CD4-positive, alpha-beta memory T cell (primary cell): ENCODE data around the gene TULP1. TPM values are rescaled to one million over a fixed set of nuclear protein-coding genes. Genes with fewer than 3 reads are reported as not detected.

Experiments used
- CTCF ChIA-PET: fragments of 350-600 bp; sonication (Branson Sonifier 250); formaldehyde crosslinking; loops from one replicate; lab custom pipeline; 2021; ENCODE audit warnings: inconsistent platforms; ENCODE audit not compliant: partially characterized antibody; lab: Charles Lee
- POLR2A ChIA-PET: fragments of 350-600 bp; sonication (Branson Sonifier 250); formaldehyde crosslinking; loops from one replicate; lab custom pipeline; 2021; ENCODE audit not compliant: partially characterized antibody; lab: Charles Lee
- DNase-seq, 5 donors: peaks; one replicate each; pipeline versions ENCODE4 v3.0.0 to v3.0.0-alpha.2; 2020 to 2022; ENCODE audit warnings: mixed read lengths in 1 of 5
- H3K27ac ChIP-seq: one replicate; pipeline ENCODE4 v1.7.0; 2013; ENCODE audit warnings: low read depth, low read length
- H3K27me3 ChIP-seq: 2 replicates; pipeline ENCODE4 v1.7.0; 2013; ENCODE audit warnings: mild to moderate bottlenecking, low read length, moderate library complexity; ENCODE audit not compliant: insufficient read depth
- H3K36me3 ChIP-seq: 2 replicates; pipeline ENCODE4 v1.7.0; 2013; ENCODE audit warnings: mild to moderate bottlenecking, low read length, moderate library complexity; ENCODE audit not compliant: insufficient read depth
- H3K4me1 ChIP-seq: 2 replicates; pipeline ENCODE4 v1.7.0; 2013; ENCODE audit warnings: mild to moderate bottlenecking, low read length, moderate library complexity; ENCODE audit not compliant: insufficient read depth
- H3K4me3 ChIP-seq, 2 donors: one replicate each; pipeline ENCODE4 v1.7.0; 2013; ENCODE audit warnings: low read length in 2 of 2, mild to moderate bottlenecking in 1 of 2
- H3K9me3 ChIP-seq, 2 donors: one replicate each; pipeline ENCODE4 v1.7.0; 2013; ENCODE audit warnings: low read length in 2 of 2, control low read depth in 1 of 2; ENCODE audit not compliant: control insufficient read depth in 1 of 2
- H3K27ac Mint-ChIP-seq, 7 donors: one replicate each; pipeline ENCODE4 v1.8.0; 2020 to 2021; ENCODE audit warnings: mixed read lengths in 7 of 7, mild to moderate bottlenecking in 6 of 7, inconsistent platforms in 3 of 7, moderate library complexity in 3 of 7
- H3K27me3 Mint-ChIP-seq, 2 donors: one replicate each; pipeline ENCODE4 v1.8.0; 2020 to 2021; ENCODE audit warnings: mixed read lengths in 2 of 2
- H3K36me3 Mint-ChIP-seq, 2 donors: one replicate each; pipeline ENCODE4 v1.8.0; 2020 to 2021; ENCODE audit warnings: mixed read lengths in 2 of 2, inconsistent platforms in 1 of 2, mild to moderate bottlenecking in 1 of 2
- H3K4me1 Mint-ChIP-seq, 4 donors: one replicate each; pipeline ENCODE4 v1.8.0; 2020 to 2021; ENCODE audit warnings: mixed read lengths in 4 of 4, mild to moderate bottlenecking in 1 of 4
- H3K4me3 Mint-ChIP-seq, 8 donors: one replicate each; pipeline ENCODE4 v1.8.0; 2020 to 2021; ENCODE audit warnings: mixed read lengths in 8 of 8, mild to moderate bottlenecking in 7 of 8, moderate library complexity in 6 of 8, inconsistent platforms in 3 of 8
- H3K9me3 Mint-ChIP-seq, 8 donors: one replicate each; pipeline ENCODE4 v1.8.0; 2020 to 2021; ENCODE audit warnings: mixed read lengths in 8 of 8, mild to moderate bottlenecking in 5 of 8, inconsistent platforms in 3 of 8, moderate library complexity in 1 of 8
- intact Hi-C: fragments of 100-400 bp; cut with micrococcal nuclease; formaldehyde crosslinking; loops from one replicate; pipeline ENCODE4 v1.15.1; 2023
- polyA plus RNA-seq, 2 donors: library from polyadenylated mRNA; unstranded; fragments of 300-500 nt; fragmentation: Illumina TruSeq; gene quantifications; one replicate each; pipeline ENCODE4 v1.2.3, GENCODE V29; 2021
- total RNA-seq, 2 experiments: library from RNA; stranded (reverse); gene quantifications; one replicate each; pipeline ENCODE4 v1.2.3, GENCODE V29; 2021

TULP1 gene
- total and polyA plus RNA-seq, 4 experiments from 2014 or later: not detected

GRCh38 chr6:35461270-35461669 is 51.4 kb downstream of the TULP1 start:
- POLR2A ChIA-PET: interaction anchor here (0.7 kb wide), 1 partner anchor 46 kb away, joined by 3 read pairs; no protein-coding TSS in a partner anchor
- Mint-ChIP-seq H3K4me3 (no peak overlapping the region), H3K9me3 (no peaks in the 10 kb centered on the region), H3K4me1 (peaks cover 1 to 5% (median 2%) of the 10 kb centered on the region in 4 donors), H3K27ac (peak overlapping the region in 1 of 7 donors; percentile 32), H3K27me3 (no peaks in the 10 kb centered on the region), H3K36me3 (peaks cover 28 to 29% of the 10 kb centered on the region in 2 donors)
- no peaks in the 10 kb centered on the region for H3K9me3 ChIP-seq
- intact Hi-C loops: no loop called here
- DNase-seq: no peak
- no peak overlapping the region for H3K27ac ChIP-seq
- H3K4me3 ChIP-seq: no peak overlapping the region
- H3K27me3 ChIP-seq: no peaks in the 10 kb centered on the region
- H3K36me3 ChIP-seq: peaks cover 18% of the 10 kb centered on the region
- CTCF ChIA-PET: interaction anchor here (1.1 kb wide), 1 partner anchor 90 kb away, joined by 5 read pairs; no protein-coding TSS in a partner anchor
- no peaks in the 10 kb centered on the region for H3K4me1 ChIP-seq

- no peak for DNase-seq
- H3K4me3 Mint-ChIP-seq: peak overlapping the region in 1 of 8 donors; percentile 40
- no peaks in the 10 kb centered on the region for H3K9me3 Mint-ChIP-seq
- Histone ChIP-seq H3K36me3 (peaks cover 14% of the 10 kb centered on the region), H3K4me3 (no peak overlapping the region), H3K27me3 (no peaks in the 10 kb centered on the region), H3K9me3 (no peaks in the 10 kb centered on the region), H3K27ac (no peak overlapping the region), H3K4me1 (peaks cover 19% of the 10 kb centered on the region)
- ChIA-PET POLR2A (interaction anchor here (0.6 to 1.7 kb wide), 2 partner anchors 10 to 101 kb away, joined by 4 to 8 read pairs; partner anchors contain the start of gene RPL10A), CTCF (interaction anchor here (0.8 to 2.5 kb wide), 5 partner anchors 8 to 116 kb away, joined by 3 to 8 read pairs (median 4); no protein-coding TSS in a partner anchor)
- peaks cover 16 to 29% (median 21%) of the 10 kb centered on the region in 4 donors for H3K4me1 Mint-ChIP-seq
- intact Hi-C loops: no loop called here
- peak overlapping the region in 2 of 7 donors; percentile 46 to 60 for H3K27ac Mint-ChIP-seq
- H3K36me3 Mint-ChIP-seq: peaks cover 34 to 37% of the 10 kb centered on the region in 2 donors
- no peaks in the 10 kb centered on the region for H3K27me3 Mint-ChIP-seq
Observed at GRCh38 chr6:35457907-35458306, 54.8 kb downstream of the TULP1 start.

GRCh38 chr6:35454391-35455110 is 58.1 kb downstream of the TULP1 start:
- Mint-ChIP-seq H3K27ac (peak overlapping the region in 3 of 7 donors; percentile 30 to 77 (median 52)), H3K27me3 (no peaks in the 10 kb centered on the region), H3K36me3 (peaks cover 24 to 26% of the 10 kb centered on the region in 2 donors), H3K9me3 (no peaks in the 10 kb centered on the region), H3K4me1 (peaks cover 28 to 49% (median 39%) of the 10 kb centered on the region in 4 donors), H3K4me3 (peak overlapping the region in 6 of 8 donors; percentile 14 to 91 (median 42))
- Histone ChIP-seq H3K27me3 (no peaks in the 10 kb centered on the region), H3K4me1 (peaks cover 33% of the 10 kb centered on the region), H3K9me3 (no peaks in the 10 kb centered on the region), H3K4me3 (no peak overlapping the region), H3K36me3 (peaks cover 12% of the 10 kb centered on the region), H3K27ac (no peak overlapping the region)
- intact Hi-C loops: loop anchor here (5.0 kb wide), 1 partner anchor 283 kb away; the partner anchor contains the start of gene ARMC12
- DNase-seq: no peak
- ChIA-PET CTCF (interaction anchor here (0.6 to 9.7 kb wide), 6 partner anchors 12 to 158 kb away, joined by 3 to 158 read pairs (median 6); partner anchors contain the start of genes DEF6, PPARD and RPL10A), POLR2A (interaction anchor here (1.3 to 7.5 kb wide), 3 partner anchors 14 to 112 kb away, joined by 3 to 107 read pairs (median 58); partner anchors contain the start of genes PPARD and RPL10A)

GRCh38 chr6:35453236-35453635 is 59.5 kb downstream of the TULP1 start:
- POLR2A ChIA-PET: interaction anchor here (0.7 to 7.5 kb wide), 6 partner anchors 15 to 143 kb away, joined by 3 to 107 read pairs (median 7); partner anchors contain the start of genes PPARD, RPL10A and TEAD3

GRCh38 chr6:35452183-35453090 is 60.3 kb downstream of the TULP1 start, which contains the start of gene FANCE:
Gene FANCE, plus strand, starts transcription at chr6:35452338. Its CDS starts 208 bp downstream, at chr6:35452546.
- POLR2A ChIA-PET: interaction anchor here (0.7 to 7.5 kb wide), 9 partner anchors 16 to 284 kb away, joined by 3 to 107 read pairs (median 7); partner anchors contain the start of genes ARMC12, DEF6, PPARD and RPL10A
- Mint-ChIP-seq H3K4me1 (peaks cover 29 to 53% (median 39%) of the 10 kb centered on the region in 4 donors), H3K27me3 (no peaks in the 10 kb centered on the region), H3K27ac (peak within 1 kb of the TSS; percentile 54 to 94 (median 89)), H3K4me3 (peak within 1 kb of the TSS; percentile 84 to 91 (median 87)), H3K9me3 (no peaks in the 10 kb centered on the region), H3K36me3 (peaks cover 10 to 14% of the 10 kb centered on the region in 2 donors)
- intact Hi-C loops: loop anchor here (1.0 to 5.0 kb wide), 2 partner anchors 16 to 285 kb away; partner anchors contain the start of genes ARMC12 and RPL10A
- CTCF ChIA-PET: interaction anchor here (0.9 to 11.9 kb wide), 11 partner anchors 11 to 275 kb away, joined by 3 to 243 read pairs (median 7); partner anchors contain the start of genes DEF6, PPARD and RPL10A
- Histone ChIP-seq H3K27ac (peak within 1 kb of the TSS; percentile 59), H3K9me3 (no peaks in the 10 kb centered on the region), H3K36me3 (no peaks in the 10 kb centered on the region), H3K4me3 (peak within 1 kb of the TSS; percentile 0 to 66), H3K4me1 (peaks cover 40% of the 10 kb centered on the region), H3K27me3 (no peaks in the 10 kb centered on the region)
- DNase-seq: peak; percentile 77 to 90 (median 81)

More at GRCh38 chr6:35453236-35453635, 59.5 kb downstream of the TULP1 start:
- Mint-ChIP-seq H3K4me3 (peak overlapping the region; percentile 81 to 91 (median 86)), H3K9me3 (no peaks in the 10 kb centered on the region), H3K27me3 (no peaks in the 10 kb centered on the region), H3K36me3 (peaks cover 15 to 19% of the 10 kb centered on the region in 2 donors), H3K27ac (peak overlapping the region in 5 of 7 donors; percentile 4 to 83 (median 66)), H3K4me1 (peaks cover 29 to 53% (median 39%) of the 10 kb centered on the region in 4 donors)
- Histone ChIP-seq H3K4me1 (peaks cover 40% of the 10 kb centered on the region), H3K36me3 (peaks cover 6% of the 10 kb centered on the region), H3K9me3 (no peaks in the 10 kb centered on the region), H3K27me3 (no peaks in the 10 kb centered on the region), H3K27ac (peak overlapping the region; percentile 59), H3K4me3 (peak overlapping the region in 1 of 2 donors; percentile 66)
- intact Hi-C loops: loop anchor here (5.0 kb wide), 1 partner anchor 284 kb away; the partner anchor contains the start of gene ARMC12
- CTCF ChIA-PET: interaction anchor here (0.8 to 11.9 kb wide), 8 partner anchors 14 to 157 kb away, joined by 3 to 243 read pairs (median 6); partner anchors contain the start of genes DEF6, PPARD and RPL10A
- no peak for DNase-seq
